ENCODE results near the gene TSPAN7. TPM values are rescaled to one million over a fixed set of nuclear protein-coding genes. Genes with fewer than 3 reads are reported as not detected.

The TSPAN7 gene
- total RNA-seq, 2 experiments from 2014 or later: 0.50 to 0.74 TPM

DNA sequence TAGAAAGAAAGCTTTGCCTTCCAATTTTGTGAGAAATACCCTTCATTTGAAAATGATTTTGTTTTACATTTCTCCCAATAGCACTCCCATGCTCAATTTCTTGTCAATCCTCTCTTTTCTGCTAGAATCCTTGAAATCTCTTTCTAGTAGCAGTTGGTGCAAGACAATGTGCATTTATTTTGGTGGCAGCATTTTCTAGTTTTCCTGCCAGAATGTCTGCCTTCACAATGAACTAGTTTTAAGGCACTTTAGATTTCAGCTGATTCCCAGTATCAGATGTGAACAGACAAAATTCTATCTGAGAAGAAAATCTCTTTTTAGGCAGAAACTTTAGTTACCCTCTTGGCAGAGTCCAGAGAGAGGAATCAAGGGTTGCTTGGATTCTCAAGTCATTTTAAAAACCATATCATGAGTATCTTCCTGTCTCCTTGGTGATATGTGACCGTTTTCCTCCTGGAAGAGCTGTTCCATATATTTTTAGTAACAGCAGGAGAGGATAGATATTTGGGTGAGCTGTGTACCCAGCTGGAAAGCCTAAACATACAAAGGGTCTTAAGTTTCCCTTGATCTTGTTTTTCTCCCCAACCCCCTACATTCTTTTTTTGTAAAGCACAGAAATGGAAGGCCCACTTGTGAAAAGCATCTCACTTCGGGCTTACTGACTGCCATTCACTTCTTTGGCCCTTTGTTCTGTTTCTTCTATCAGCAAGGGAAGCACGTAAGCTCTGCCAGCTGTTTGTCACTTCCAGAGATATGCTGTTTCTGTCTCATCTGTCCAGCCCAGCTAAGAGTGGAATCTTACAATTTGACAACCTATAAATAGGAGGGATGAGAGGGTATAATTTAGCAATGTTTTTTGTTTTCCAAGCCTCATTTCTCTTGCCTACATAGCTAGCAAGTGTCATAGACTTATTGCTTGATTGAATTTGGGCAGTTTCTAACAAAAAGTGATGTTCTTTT, 38.7 kb downstream of the TSPAN7 start:
- Mint-ChIP-seq H3K4me3 (no peak overlapping the region), H3K4me1 (ENCODE audit: low read depth) (no peaks in the 10 kb centered on the region), H3K36me3 (ENCODE audit: low read depth) (no peaks in the 10 kb centered on the region), H3K27me3 (peaks cover 3% of the 10 kb centered on the region), H3K9me3 (no peaks in the 10 kb centered on the region), H3K27ac (no peak overlapping the region)
- intact Hi-C loops (cut with micrococcal nuclease): no loop called here
- ChIA-PET POLR2A (no interaction called here), CTCF (no interaction called here)
- DNase-seq (no peak), ATAC-seq (no peak)
- TF ChIP-seq, protein P1, sequence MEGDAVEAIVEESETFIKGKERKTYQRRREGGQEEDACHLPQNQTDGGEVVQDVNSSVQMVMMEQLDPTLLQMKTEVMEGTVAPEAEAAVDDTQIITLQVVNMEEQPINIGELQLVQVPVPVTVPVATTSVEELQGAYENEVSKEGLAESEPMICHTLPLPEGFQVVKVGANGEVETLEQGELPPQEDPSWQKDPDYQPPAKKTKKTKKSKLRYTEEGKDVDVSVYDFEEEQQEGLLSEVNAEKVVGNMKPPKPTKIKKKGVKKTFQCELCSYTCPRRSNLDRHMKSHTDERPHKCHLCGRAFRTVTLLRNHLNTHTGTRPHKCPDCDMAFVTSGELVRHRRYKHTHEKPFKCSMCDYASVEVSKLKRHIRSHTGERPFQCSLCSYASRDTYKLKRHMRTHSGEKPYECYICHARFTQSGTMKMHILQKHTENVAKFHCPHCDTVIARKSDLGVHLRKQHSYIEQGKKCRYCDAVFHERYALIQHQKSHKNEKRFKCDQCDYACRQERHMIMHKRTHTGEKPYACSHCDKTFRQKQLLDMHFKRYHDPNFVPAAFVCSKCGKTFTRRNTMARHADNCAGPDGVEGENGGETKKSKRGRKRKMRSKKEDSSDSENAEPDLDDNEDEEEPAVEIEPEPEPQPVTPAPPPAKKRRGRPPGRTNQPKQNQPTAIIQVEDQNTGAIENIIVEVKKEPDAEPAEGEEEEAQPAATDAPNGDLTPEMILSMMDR (IDR thresholded peaks at IDR 0.05): no peak

GRCh38 chrX:38601866-38602265, 40.5 kb downstream of the TSPAN7 start:
- DNase-seq: no peak

GRCh38 chrX:38606821-38607220, 45.5 kb downstream of the TSPAN7 start:
- CTCF ChIA-PET: no interaction called here
- POLR2A ChIA-PET: no interaction called here
- Mint-ChIP-seq H3K4me3 (no peak overlapping the region), H3K9me3 (no peaks in the 10 kb centered on the region), H3K27ac (no peak overlapping the region), H3K4me1 (ENCODE audit: low read depth) (no peaks in the 10 kb centered on the region), H3K27me3 (peaks cover 4% of the 10 kb centered on the region), H3K36me3 (ENCODE audit: low read depth) (no peaks in the 10 kb centered on the region)
- ATAC-seq (no peak), DNase-seq (no peak)
- TF ChIP-seq, protein P1 (IDR thresholded peaks at IDR 0.05): no peak
- intact Hi-C loops (cut with micrococcal nuclease): no loop called here

More at GRCh38 chrX:38601866-38602265, 40.5 kb downstream of the TSPAN7 start:
- Mint-ChIP-seq H3K9me3 (no peaks in the 10 kb centered on the region), H3K4me3 (no peak overlapping the region), H3K36me3 (ENCODE audit: low read depth) (no peaks in the 10 kb centered on the region), H3K27me3 (peaks cover 3% of the 10 kb centered on the region), H3K4me1 (ENCODE audit: low read depth) (no peaks in the 10 kb centered on the region), H3K27ac (no peak overlapping the region)
- no peak for ATAC-seq
- ChIA-PET POLR2A (no interaction called here), CTCF (no interaction called here)
- TF ChIP-seq, protein P1 (IDR thresholded peaks at IDR 0.05): no peak
- intact Hi-C loops (cut with micrococcal nuclease): no loop called here

GRCh38 chrX:38607976-38608375, 46.6 kb downstream of the TSPAN7 start:
- H3K36me3 Mint-ChIP-seq (ENCODE audit: low read depth): no peaks in the 10 kb centered on the region
- H3K4me1 Mint-ChIP-seq (ENCODE audit: low read depth): no peaks in the 10 kb centered on the region
- peaks cover 3% of the 10 kb centered on the region for H3K27me3 Mint-ChIP-seq
- POLR2A ChIA-PET: no interaction called here
- ATAC-seq: no peak
- CTCF ChIA-PET: no interaction called here
- no peak for DNase-seq
- intact Hi-C loops (cut with micrococcal nuclease): no loop called here
- no peaks in the 10 kb centered on the region for H3K9me3 Mint-ChIP-seq
- no peak overlapping the region for H3K27ac Mint-ChIP-seq
- H3K4me3 Mint-ChIP-seq: no peak overlapping the region
- TF ChIP-seq, protein P1 (IDR thresholded peaks at IDR 0.05): no peak

DNA sequence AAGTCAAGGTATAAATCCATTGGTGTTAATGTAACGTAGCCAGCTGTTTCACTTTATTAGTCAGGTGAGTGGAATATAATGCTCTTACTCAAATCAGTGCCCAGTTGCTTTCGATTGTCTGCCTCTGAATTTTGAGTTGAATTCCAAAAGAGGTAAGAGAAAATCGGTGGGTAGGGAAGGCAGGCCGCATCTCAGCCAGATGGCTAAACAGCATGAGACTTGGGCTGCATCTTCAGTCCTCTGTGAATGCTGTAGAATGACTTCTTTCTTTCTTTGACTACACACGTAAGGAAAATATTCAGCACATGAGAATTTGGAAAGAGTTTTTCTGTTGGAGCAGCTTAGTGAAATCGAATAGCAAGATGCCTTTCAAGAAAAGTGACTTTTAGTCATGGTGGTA, 49.5 kb downstream of the TSPAN7 start:
- peaks cover 4% of the 10 kb centered on the region for H3K27me3 Mint-ChIP-seq
- H3K4me1 Mint-ChIP-seq (ENCODE audit: low read depth): no peaks in the 10 kb centered on the region
- POLR2A ChIA-PET: no interaction called here
- no peak overlapping the region for H3K4me3 Mint-ChIP-seq
- H3K27ac Mint-ChIP-seq: no peak overlapping the region
- intact Hi-C loops (cut with micrococcal nuclease): no loop called here
- TF ChIP-seq, protein P1 (IDR thresholded peaks at IDR 0.05): no peak
- CTCF ChIA-PET: no interaction called here
- DNase-seq (no peak), ATAC-seq (no peak)
- H3K36me3 Mint-ChIP-seq (ENCODE audit: low read depth): no peaks in the 10 kb centered on the region
- no peaks in the 10 kb centered on the region for H3K9me3 Mint-ChIP-seq

All from activated CD8-positive, alpha-beta T cell treated with anti-CD3 and anti-CD28 coated beads for 36 hours (primary cell).